Body of pancreas (tissue), 4 donors: ENCODE data around the gene IL3RA. TPM values are rescaled to one million over a fixed set of nuclear protein-coding genes. Genes with fewer than 3 reads are reported as not detected.

ENCODE experiments used
- ATAC-seq: fragments of 150-250 bp; one replicate; pipeline ENCODE4 v1.9.1; 2016
- DNase-seq, 4 donors: peaks; one replicate each; pipeline ENCODE4 v3.0.0-alpha.2; 2019
- H3K27ac ChIP-seq, 4 donors: fragments of 200-600 bp; sonication (generic); 1 replicate in 3 of 4; 2 replicates in 1 of 4; pipeline versions ENCODE4 v1.5.1 to v1.6.1; 2016 to 2019; ENCODE audit warnings: mild to moderate bottlenecking in 1 of 4, mixed read lengths in 1 of 4, moderate library complexity in 1 of 4
- H3K27me3 ChIP-seq, 2 donors: fragments of 200-600 bp; sonication (generic); one replicate each; pipeline ENCODE4 v1.6.0; 2016; ENCODE audit warnings: mild to moderate bottlenecking in 1 of 2
- H3K36me3 ChIP-seq, 2 donors: fragments of 200-600 bp; sonication (generic); replicated peaks in 1 of 2; 2 replicates each; pipeline ENCODE4 v1.5.1; 2016; ENCODE audit warnings: low read depth in 2 of 2; ENCODE audit not compliant: insufficient read depth in 1 of 2
- H3K4me1 ChIP-seq: fragments of 200-600 bp; sonication (generic); one replicate; pipeline ENCODE4 v1.6.0; 2016
- H3K4me3 ChIP-seq, 2 donors: fragments of 200-600 bp; sonication (generic); 1 replicate in 1 of 2; 2 replicates in 1 of 2; pipeline ENCODE4 v1.5.1; 2016 to 2019
- H3K9me3 ChIP-seq, 3 donors: fragments of 200-600 bp; sonication (generic); 1 replicate in 2 of 3; 2 replicates in 1 of 3; pipeline ENCODE4 v1.5.1; 2016
- CTCF ChIP-seq, 7 experiments: fragments of 450-650 bp in 4 of 7; fragments of 200-600 bp in 3 of 7; sonication (generic) in 3 of 7; IDR thresholded peaks; one replicate each; pipeline ENCODE4 v1.5.1; 2016 to 2019; ENCODE audit warnings: antibody characterized with exemption in 7 of 7
- POLR2A ChIP-seq, 3 donors: fragments of 450-650 bp; IDR thresholded peaks; one replicate each; pipeline ENCODE4 v1.6.1; 2016; ENCODE audit warnings: antibody characterized with exemption in 3 of 3, mild to moderate bottlenecking in 2 of 3
- WGBS, 2 donors: methylation state at CpG; one replicate each; pipeline ENCODE4 v1.1.5; 2017; 5-methylcytosine and 5-hydroxymethylcytosine counted together
- intact Hi-C: fragments of 100-400 bp; cut with DNase I; formaldehyde crosslinking; loops from one replicate; pipeline ENCODE4 v1.15.1; 2023
- total RNA-seq, 2 donors: library from RNA; depleted of rRNA; stranded (reverse); fragments of >200 nt; gene quantifications; one replicate each; pipeline ENCODE4 v1.1.0, GENCODE V29; 2016

The IL3RA gene
- total RNA-seq, 2 donors from 2014 or later: 0.78 to 1.3 TPM

GRCh38 chrX:1395646-1396216 is 59.1 kb downstream of the IL3RA start:
- intact Hi-C loops: loop anchor here (5.0 kb wide), 1 partner anchor 52 kb away; no protein-coding TSS in a partner anchor
- no peak for ATAC-seq
- TF ChIP-seq POLR2A (IDR thresholded peaks at IDR 0.05): no peak
- no peak for TF ChIP-seq CTCF (IDR thresholded peaks at IDR 0.05)

GRCh38 chrX:1397001-1397400 is 60.4 kb downstream of the IL3RA start:
- TF ChIP-seq CTCF (IDR thresholded peaks at IDR 0.05) (no peak), POLR2A (IDR thresholded peaks at IDR 0.05) (no peak)
- Histone ChIP-seq H3K27ac (no peak overlapping the region), H3K27me3 (no peaks in the 10 kb centered on the region), H3K4me1 (peaks cover 8% of the 10 kb centered on the region), H3K9me3 (no peaks in the 10 kb centered on the region), H3K36me3 (no peaks in the 10 kb centered on the region), H3K4me3 (no peak overlapping the region)
- intact Hi-C loops: loop anchor here (5.0 kb wide), 1 partner anchor 50 kb away; no protein-coding TSS in a partner anchor
- 76 to 93% methylated on average over 10 to 13 of the region's 15 CpGs for WGBS, 2 donors
- DNase-seq: peak in 2 of 4 donors; percentile 5 to 8
- ATAC-seq: no peak

More at GRCh38 chrX:1395646-1396216, 59.1 kb downstream of the IL3RA start:
- 97 to 99% methylated on average over 5 of the region's 5 CpGs for WGBS, 2 donors
- peaks cover 13% of the 10 kb centered on the region for H3K4me1 ChIP-seq
- DNase-seq: no peak
- no peaks in the 10 kb centered on the region for H3K36me3 ChIP-seq
- H3K27ac ChIP-seq: no peak overlapping the region
- H3K9me3 ChIP-seq: no peaks in the 10 kb centered on the region
- H3K4me3 ChIP-seq: no peak overlapping the region
- no peaks in the 10 kb centered on the region for H3K27me3 ChIP-seq

- ATAC-seq: no peak
- Histone ChIP-seq H3K9me3 (no peaks in the 10 kb centered on the region), H3K4me3 (no peak overlapping the region), H3K27ac (no peak overlapping the region), H3K27me3 (no peaks in the 10 kb centered on the region), H3K36me3 (no peaks in the 10 kb centered on the region), H3K4me1 (peaks cover 8% of the 10 kb centered on the region)
- TF ChIP-seq CTCF (IDR thresholded peaks at IDR 0.05): no peak
- TF ChIP-seq POLR2A (IDR thresholded peaks at IDR 0.05): no peak
- peak in 2 of 4 donors; percentile 3 to 7 for DNase-seq
- 90 to 96% methylated on average over 21 to 27 of the region's 29 CpGs for WGBS, 2 donors
- intact Hi-C loops: loop anchor here (5.0 kb wide), 1 partner anchor 50 kb away; no protein-coding TSS in a partner anchor
These were observed 61.1 kb downstream of the IL3RA start for GRCh38 chrX:1397441-1398270.

DNA sequence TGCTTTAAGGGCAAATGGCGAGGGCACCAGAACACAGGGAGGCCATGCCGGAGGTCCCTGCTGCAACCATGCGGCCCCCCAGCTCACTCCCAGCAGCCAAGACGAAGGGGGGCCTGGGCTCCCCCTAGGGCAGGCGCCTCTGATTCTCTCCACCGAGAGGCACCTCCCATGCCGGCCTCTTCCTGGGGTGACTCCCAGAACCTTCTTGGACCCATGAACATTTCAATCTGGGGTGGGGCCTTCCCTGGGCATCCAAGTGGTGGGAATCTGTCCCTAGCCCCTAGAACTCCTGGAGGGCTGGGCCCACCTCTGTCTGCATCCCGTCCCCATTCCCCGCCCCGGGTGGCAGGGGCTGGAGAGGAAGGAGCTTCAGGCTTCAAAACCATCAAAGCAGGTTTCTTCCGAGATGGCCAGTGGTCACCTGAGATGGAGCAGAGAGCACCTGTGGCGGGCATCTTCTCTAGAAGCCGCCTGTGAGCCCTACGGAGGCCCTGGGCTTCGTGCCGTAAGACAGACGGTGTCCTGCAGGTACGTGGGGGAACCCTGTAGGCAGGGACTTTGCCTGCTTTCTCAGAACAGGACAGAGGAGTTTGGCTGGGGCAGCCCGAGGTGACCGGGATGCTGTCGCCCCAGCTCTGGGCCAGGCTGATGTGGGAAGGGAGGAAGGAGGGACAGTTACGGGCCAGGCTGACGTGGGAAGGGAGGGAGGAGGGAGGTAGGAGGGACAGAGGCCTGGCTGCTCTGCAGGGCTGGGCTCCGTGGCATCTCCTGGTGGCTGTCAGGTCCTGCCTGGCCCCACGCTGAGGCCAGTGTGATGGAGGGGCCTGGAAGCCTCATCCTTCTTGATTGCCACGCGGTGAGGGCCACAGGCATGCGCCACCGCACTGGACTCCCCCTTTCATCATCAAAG is 62.1 kb downstream of the IL3RA start:
- peaks cover 2% of the 10 kb centered on the region for H3K4me1 ChIP-seq
- H3K4me3 ChIP-seq: no peak overlapping the region
- intact Hi-C loops: loop anchor here (5.0 kb wide), 1 partner anchor 49 kb away; no protein-coding TSS in a partner anchor
- H3K36me3 ChIP-seq: peaks cover 0 to 8% of the 10 kb centered on the region in 2 donors
- DNase-seq (peak in 2 of 4 donors; percentile 3 to 8), ATAC-seq (no peak)
- no peaks in the 10 kb centered on the region for H3K9me3 ChIP-seq
- H3K27me3 ChIP-seq: no peaks in the 10 kb centered on the region
- TF ChIP-seq POLR2A (IDR thresholded peaks at IDR 0.05) (no peak), CTCF (IDR thresholded peaks at IDR 0.05) (no peak)
- 89 to 95% methylated on average over 26 of the region's 29 CpGs for WGBS, 2 donors
- H3K27ac ChIP-seq: no peak overlapping the region
